MM.1S (cell line): ENCODE measurements around the gene PPP1R16B.

Experiments
- CTCF ChIP-seq: fragments of 300-600 bp; sonication (generic); IDR thresholded peaks from 2 replicates; pipeline ENCODE4 v1.5.1; 2016; ENCODE audit warnings: antibody characterized with exemption, low read length, mixed read lengths
- EZH2 ChIP-seq: fragments of 300-600 bp; sonication (generic); optimal IDR thresholded peaks from 2 replicates; pipeline ENCODE3; 2017; ENCODE audit warnings: low read depth, mild to moderate bottlenecking, antibody characterized with exemption, low read length, mixed read lengths

- TF ChIP-seq CTCF (no peak), EZH2 (no peak)
These were observed 1.6 kb downstream of the PPP1R16B start for GRCh38 chr20:38806855-38807655.
